Lower leg skin (tissue), 4 donors: Measurements from ENCODE around the gene CCDC187. TPM values are rescaled to one million over a fixed set of nuclear protein-coding genes. Genes with fewer than 3 reads are reported as not detected.
"Not testable (repeated sequence)": the region's sequence is repeated elsewhere in the genome, so short reads cannot be mapped to it uniquely, and the experiment has no call there.

ENCODE experiments used
- DNase-seq, 2 donors: peaks; one replicate each; pipeline ENCODE4 v3.0.0-alpha.2; 2019; ENCODE audit warnings: low spot score in 2 of 2
- H3K4me3 ChIP-seq: fragments of 200-600 bp; sonication (generic); 2 replicates; pipeline ENCODE4 v1.5.1; 2017; ENCODE audit warnings: mild to moderate bottlenecking, low read depth; ENCODE audit not compliant: poor library complexity, severe bottlenecking
- CTCF ChIP-seq, 3 donors: fragments of 450-650 bp; IDR thresholded peaks; one replicate each; pipeline ENCODE4 v1.5.1; 2016; ENCODE audit warnings: antibody characterized with exemption in 3 of 3, mild to moderate bottlenecking in 3 of 3, moderate library complexity in 2 of 3
- POLR2A ChIP-seq, 2 donors: fragments of 450-650 bp; IDR thresholded peaks; one replicate each; pipeline ENCODE4 v1.6.1; 2016 to 2017; ENCODE audit warnings: antibody characterized with exemption in 2 of 2, mild to moderate bottlenecking in 1 of 2, moderate library complexity in 1 of 2
- WGBS, 2 donors: methylation state at CpG; one replicate each; pipeline ENCODE4 v1.1.5; 2018; 5-methylcytosine and 5-hydroxymethylcytosine counted together
- intact Hi-C: fragments of 100-400 bp; cut with DNase I; formaldehyde crosslinking; loops from one replicate; pipeline ENCODE4 v1.15.0; 2023; ENCODE audit warnings: low total_unique reads
- total RNA-seq, 4 donors: library from RNA; depleted of rRNA; stranded (reverse); fragments of >200 nt; gene quantifications; one replicate each; pipeline ENCODE4 v1.1.0, GENCODE V29; 2016

The CCDC187 gene
- total RNA-seq, 4 donors from 2014 or later, result 1.1 TPM; not detected in 3

- H3K4me3 ChIP-seq, result no peak overlapping the region
- TF ChIP-seq CTCF (IDR thresholded peaks at IDR 0.05) (no peak), POLR2A (IDR thresholded peaks at IDR 0.05) (no peak)
- intact Hi-C loops, result no loop called here
- no peak for DNase-seq
- WGBS, 2 donors, result 70 to 74% methylated on average over 25 of the region's 25 CpGs
These were observed 64.5 kb downstream of the CCDC187 start for GRCh38 chr9:136239135-136239982.

- DNase-seq, result no peak
- 69 to 72% methylated on average over 12 of the region's 12 CpGs for WGBS, 2 donors
- no peak overlapping the region for H3K4me3 ChIP-seq
- intact Hi-C loops, result no loop called here
- TF ChIP-seq POLR2A (IDR thresholded peaks at IDR 0.05), result no peak
- TF ChIP-seq CTCF (IDR thresholded peaks at IDR 0.05), result no peak
These were observed 65.6 kb downstream of the CCDC187 start for GRCh38 chr9:136238342-136238732.

GRCh38 chr9:136237486-136238341 is 66.2 kb downstream of the CCDC187 start:
- no peak for TF ChIP-seq CTCF (IDR thresholded peaks at IDR 0.05)
- no peak for TF ChIP-seq POLR2A (IDR thresholded peaks at IDR 0.05)
- 81 to 86% methylated on average over 28 to 32 of the region's 32 CpGs for WGBS, 2 donors
- intact Hi-C loops, result no loop called here
- no peak overlapping the region for H3K4me3 ChIP-seq
- no peak for DNase-seq

GRCh38 chr9:136236471-136237410 is 67.2 kb downstream of the CCDC187 start:
- H3K4me3 ChIP-seq, intact Hi-C loops, DNase-seq: not testable (repeated sequence)
- 88 to 91% methylated on average over 23 to 33 of the region's 43 CpGs for WGBS, 2 donors

- H3K4me3 ChIP-seq, result no peak overlapping the region
- intact Hi-C loops, result no loop called here
These were observed 68.0 kb downstream of the CCDC187 start for GRCh38 chr9:136235709-136236455.

More at GRCh38 chr9:136235709-136236455, 68.0 kb downstream of the CCDC187 start:
- TF ChIP-seq CTCF (IDR thresholded peaks at IDR 0.05) (no peak), POLR2A (IDR thresholded peaks at IDR 0.05) (no peak)
- 90 to 96% methylated on average over 27 of the region's 27 CpGs for WGBS, 2 donors
- DNase-seq, result no peak
